MM.1S (cell line): ENCODE results near the gene OASL.

ENCODE experiments used
- CTCF ChIP-seq: fragments of 300-600 bp; sonication (generic); IDR thresholded peaks from 2 replicates; pipeline ENCODE4 v1.5.1; 2016; ENCODE audit warnings: antibody characterized with exemption, low read length, mixed read lengths
- EZH2 ChIP-seq: fragments of 300-600 bp; sonication (generic); optimal IDR thresholded peaks from 2 replicates; pipeline ENCODE3; 2017; ENCODE audit warnings: low read depth, mild to moderate bottlenecking, antibody characterized with exemption, low read length, mixed read lengths
- EZH2phosphoT487 ChIP-seq: fragments of 300-600 bp; sonication (generic); IDR thresholded peaks from 2 replicates; pipeline ENCODE4 v1.6.1; 2018; ENCODE audit warnings: antibody characterized with exemption, low read length

- TF ChIP-seq CTCF (peak; percentile 58), EZH2 (no peak), EZH2phosphoT487 (no peak)
Measured at GRCh38 chr12:121005346-121005815, 33.7 kb downstream of the OASL start.
